Measurements from ENCODE around the gene CAV3.

The CAV3 gene

GRCh38 chr3:8776406-8776805, 42.8 kb downstream of the CAV3 start:
- H3K4me2 ChIP-seq (ENCODE audit: low read depth, low read length, poor library complexity, severe bottlenecking), result no peak overlapping the region
- no peak overlapping the region for H2AFZ ChIP-seq (ENCODE audit: low read depth, low read length, severe bottlenecking)
- no peaks in the 10 kb centered on the region for H3K36me3 ChIP-seq (ENCODE audit: low read length)
- no peaks in the 10 kb centered on the region for H3K79me2 ChIP-seq (ENCODE audit: insufficient read depth, low read length)
- no peaks in the 10 kb centered on the region for H3F3A ChIP-seq (ENCODE audit: insufficient read depth)
- H3K4me3 ChIP-seq (ENCODE audit: insufficient read depth, low read length, poor library complexity, severe bottlenecking), result no peak overlapping the region
- H3K9me3 ChIP-seq (ENCODE audit: insufficient read depth, low read length), result no peaks in the 10 kb centered on the region
- H3K9ac ChIP-seq (ENCODE audit: low read length), result no peak overlapping the region
- TF ChIP-seq EZH2phosphoT487 (conservative IDR thresholded peaks at IDR 0.05; ENCODE audit: low read length), result no peak
- no peak for TF ChIP-seq CTCF (IDR thresholded peaks at IDR 0.05; ENCODE audit: insufficient read depth, low read length, poor library complexity, severe bottlenecking)
- no peaks in the 10 kb centered on the region for H3K9me2 ChIP-seq (replicated peaks; ENCODE audit: insufficient read depth, low read length)
- no peak overlapping the region for H3K27ac ChIP-seq (ENCODE audit: low read depth, low read length)
- H4K20me1 ChIP-seq (ENCODE audit: low read depth, low read length), result no peaks in the 10 kb centered on the region
- H3K27me3 ChIP-seq (ENCODE audit: low read length), result no peaks in the 10 kb centered on the region

DNA sequence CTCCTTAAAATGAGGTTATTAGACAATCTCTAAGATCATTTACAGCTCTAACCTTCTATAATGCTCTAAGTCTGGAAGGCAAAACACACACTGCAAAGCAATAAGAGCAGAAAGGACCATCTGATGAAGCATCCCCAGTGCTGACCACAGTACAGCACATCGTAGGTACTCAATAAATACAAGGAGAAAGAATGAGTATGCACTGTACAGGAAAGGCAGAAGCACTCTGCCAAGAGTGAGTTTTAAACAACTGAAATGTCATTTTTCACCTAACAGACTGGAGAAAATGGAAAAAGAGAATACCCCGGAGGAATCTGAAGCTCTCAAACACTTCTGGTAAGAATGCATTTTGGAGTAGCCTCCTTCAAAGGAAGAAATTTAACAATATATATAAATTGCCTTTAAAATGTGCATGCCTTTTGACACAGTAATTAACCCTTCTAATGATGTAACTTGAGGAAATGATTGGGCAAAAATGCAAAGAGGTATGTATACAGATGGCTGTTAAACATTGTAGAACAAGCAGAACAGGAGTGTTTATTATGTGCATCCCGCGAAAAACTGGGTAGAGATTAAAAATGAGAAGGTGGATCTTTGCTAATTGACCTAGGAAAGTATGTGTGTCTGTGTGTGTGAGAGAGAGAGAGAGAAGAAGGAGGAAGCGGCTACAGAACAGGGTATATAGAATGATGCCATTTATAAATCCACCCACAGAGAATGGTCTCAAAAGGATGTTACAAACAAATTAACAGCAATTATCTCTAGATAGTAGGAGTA, 43.8 kb downstream of the CAV3 start:
- TF ChIP-seq EZH2phosphoT487 (conservative IDR thresholded peaks at IDR 0.05; ENCODE audit: low read length) (no peak), CTCF (IDR thresholded peaks at IDR 0.05; ENCODE audit: insufficient read depth, low read length, poor library complexity, severe bottlenecking) (no peak)
- Histone ChIP-seq H3K36me3 (ENCODE audit: low read length) (no peaks in the 10 kb centered on the region), H2AFZ (ENCODE audit: low read depth, low read length, severe bottlenecking) (no peak overlapping the region), H3K27ac (ENCODE audit: low read depth, low read length) (no peak overlapping the region), H3K27me3 (ENCODE audit: low read length) (no peaks in the 10 kb centered on the region), H3K4me2 (ENCODE audit: low read depth, low read length, poor library complexity, severe bottlenecking) (no peak overlapping the region), H3K9ac (ENCODE audit: low read length) (no peak overlapping the region), H3K79me2 (ENCODE audit: insufficient read depth, low read length) (no peaks in the 10 kb centered on the region), H3K9me3 (ENCODE audit: insufficient read depth, low read length) (no peaks in the 10 kb centered on the region), H3K4me3 (ENCODE audit: insufficient read depth, low read length, poor library complexity, severe bottlenecking) (no peak overlapping the region), H4K20me1 (ENCODE audit: low read depth, low read length) (no peaks in the 10 kb centered on the region), H3F3A (ENCODE audit: insufficient read depth) (no peaks in the 10 kb centered on the region), H3K9me2 (replicated peaks; ENCODE audit: insufficient read depth, low read length) (no peaks in the 10 kb centered on the region)

- Histone ChIP-seq H3K4me2 (ENCODE audit: low read depth, low read length, poor library complexity, severe bottlenecking) (no peak overlapping the region), H3F3A (ENCODE audit: insufficient read depth) (no peaks in the 10 kb centered on the region), H4K20me1 (ENCODE audit: low read depth, low read length) (no peaks in the 10 kb centered on the region), H3K27ac (ENCODE audit: low read depth, low read length) (no peak overlapping the region), H3K9me2 (replicated peaks; ENCODE audit: insufficient read depth, low read length) (no peaks in the 10 kb centered on the region), H3K79me2 (ENCODE audit: insufficient read depth, low read length) (no peaks in the 10 kb centered on the region), H3K36me3 (ENCODE audit: low read length) (no peaks in the 10 kb centered on the region), H3K9me3 (ENCODE audit: insufficient read depth, low read length) (no peaks in the 10 kb centered on the region), H3K4me3 (ENCODE audit: insufficient read depth, low read length, poor library complexity, severe bottlenecking) (no peak overlapping the region), H2AFZ (ENCODE audit: low read depth, low read length, severe bottlenecking) (no peak overlapping the region), H3K9ac (ENCODE audit: low read length) (no peak overlapping the region), H3K27me3 (ENCODE audit: low read length) (no peaks in the 10 kb centered on the region)
- no peak for TF ChIP-seq EZH2phosphoT487 (conservative IDR thresholded peaks at IDR 0.05; ENCODE audit: low read length)
Observed at GRCh38 chr3:8777978-8778267, 44.3 kb downstream of the CAV3 start.

DNA sequence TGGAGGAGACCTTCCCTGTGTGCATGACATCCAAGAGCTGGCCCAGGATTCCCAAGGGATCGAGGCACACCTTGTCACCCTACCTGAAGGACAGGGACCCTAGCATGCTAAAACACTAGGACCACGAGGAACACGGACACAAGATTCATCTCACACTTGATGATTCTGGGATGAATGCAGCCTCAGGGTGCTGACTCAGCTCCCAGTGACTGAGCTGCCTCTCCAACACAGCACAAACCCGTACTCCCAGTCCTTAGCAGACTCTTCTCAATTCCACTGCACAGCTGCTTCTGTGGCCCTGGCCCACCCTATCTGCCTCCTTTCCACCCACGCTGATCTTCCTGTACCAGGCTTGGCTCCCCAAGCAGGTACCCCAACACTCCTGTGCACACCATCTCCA, 44.9 kb downstream of the CAV3 start:
- H3K36me3 ChIP-seq (ENCODE audit: low read length), result no peaks in the 10 kb centered on the region
- no peaks in the 10 kb centered on the region for H3K9me2 ChIP-seq (replicated peaks; ENCODE audit: insufficient read depth, low read length)
- no peaks in the 10 kb centered on the region for H3K9me3 ChIP-seq (ENCODE audit: insufficient read depth, low read length)
- no peak overlapping the region for H3K4me2 ChIP-seq (ENCODE audit: low read depth, low read length, poor library complexity, severe bottlenecking)
- H2AFZ ChIP-seq (ENCODE audit: low read depth, low read length, severe bottlenecking), result no peak overlapping the region
- H3K9ac ChIP-seq (ENCODE audit: low read length), result no peak overlapping the region
- H4K20me1 ChIP-seq (ENCODE audit: low read depth, low read length), result no peaks in the 10 kb centered on the region
- H3K27me3 ChIP-seq (ENCODE audit: low read length), result no peaks in the 10 kb centered on the region
- H3K79me2 ChIP-seq (ENCODE audit: insufficient read depth, low read length), result no peaks in the 10 kb centered on the region
- no peak overlapping the region for H3K4me3 ChIP-seq (ENCODE audit: insufficient read depth, low read length, poor library complexity, severe bottlenecking)
- no peak overlapping the region for H3K27ac ChIP-seq (ENCODE audit: low read depth, low read length)
- TF ChIP-seq CTCF (IDR thresholded peaks at IDR 0.05; ENCODE audit: insufficient read depth, low read length, poor library complexity, severe bottlenecking) (no peak), EZH2phosphoT487 (conservative IDR thresholded peaks at IDR 0.05; ENCODE audit: low read length) (no peak)
- H3F3A ChIP-seq (ENCODE audit: insufficient read depth), result no peaks in the 10 kb centered on the region
